DMS114 treated with DMSO at 0.1 percent for 48 hours (cell line): ENCODE data around the gene WEE1.
"Not testable (repeated sequence)": the region's sequence is repeated elsewhere in the genome, so short reads cannot be mapped to it uniquely, and the experiment has no call there.

Source experiments
- DNase-seq: peaks from one replicate; lab custom pipeline; 2025; ENCODE audit not compliant: unreplicated experiment; lab: John Stamatoyannopoulos, UW

WEE1 gene

DNA sequence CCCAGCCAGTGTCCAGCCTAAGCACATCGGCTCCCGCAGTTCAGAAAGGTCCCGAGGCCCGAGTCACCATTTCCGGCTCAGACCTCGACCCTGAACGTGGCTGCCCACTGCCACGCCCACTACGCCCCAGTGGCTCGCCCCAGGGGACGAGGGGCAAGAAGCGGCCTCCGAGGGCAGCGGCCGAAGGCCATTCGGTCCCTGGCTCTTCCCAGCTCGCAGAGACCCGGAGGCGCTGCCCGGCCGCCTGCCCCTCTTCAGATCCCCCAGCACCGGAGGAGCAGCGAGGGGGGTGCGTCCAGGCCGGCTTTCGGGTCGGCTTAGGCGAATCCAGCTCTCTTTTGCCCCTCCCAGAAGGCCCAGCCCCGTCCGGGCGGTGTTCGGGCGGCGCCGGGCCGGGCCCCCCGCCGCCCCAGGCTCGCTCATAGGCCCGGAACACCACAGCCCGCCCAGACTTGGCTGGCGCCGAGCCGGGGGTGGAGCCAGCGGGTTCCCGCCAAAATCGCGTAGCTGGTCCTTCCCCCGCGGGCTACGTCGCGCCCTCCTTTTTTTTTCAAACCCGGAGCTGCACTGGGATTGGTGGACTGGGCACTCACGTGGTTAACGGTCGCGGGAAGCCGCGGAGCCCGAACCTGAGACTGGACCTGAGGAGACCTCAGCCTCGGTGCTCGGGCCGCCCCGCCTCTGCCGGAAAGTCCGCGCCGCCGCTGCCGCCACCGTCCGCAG lies at the start of gene WEE1:
Gene WEE1 (plus strand): TSS at position 619 of the 723 bp plus-strand sequence. CDS start 264 bp downstream, outside the sequence.
- peak; percentile 82 for DNase-seq

DNA sequence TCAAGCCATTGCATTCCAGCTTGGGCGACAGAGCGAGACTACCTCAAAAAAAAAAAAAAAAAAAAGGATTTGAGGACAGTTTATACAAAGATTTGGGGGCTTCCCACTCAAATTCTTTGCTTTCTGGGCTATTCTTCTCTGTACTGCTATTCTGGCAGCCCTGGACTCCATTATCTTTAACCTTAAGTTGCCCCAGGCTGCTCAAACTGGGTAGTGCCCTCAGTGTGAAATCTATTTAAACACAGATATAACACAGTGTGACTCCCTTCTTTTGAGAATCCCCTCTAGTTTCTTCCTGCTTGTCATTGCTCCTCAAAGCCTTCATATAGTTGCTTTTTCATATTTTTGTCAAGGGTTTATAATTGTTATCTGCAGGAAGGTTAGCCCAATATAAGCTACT lies 49.5 kb upstream of the WEE1 start:
- no peak for DNase-seq

DNA sequence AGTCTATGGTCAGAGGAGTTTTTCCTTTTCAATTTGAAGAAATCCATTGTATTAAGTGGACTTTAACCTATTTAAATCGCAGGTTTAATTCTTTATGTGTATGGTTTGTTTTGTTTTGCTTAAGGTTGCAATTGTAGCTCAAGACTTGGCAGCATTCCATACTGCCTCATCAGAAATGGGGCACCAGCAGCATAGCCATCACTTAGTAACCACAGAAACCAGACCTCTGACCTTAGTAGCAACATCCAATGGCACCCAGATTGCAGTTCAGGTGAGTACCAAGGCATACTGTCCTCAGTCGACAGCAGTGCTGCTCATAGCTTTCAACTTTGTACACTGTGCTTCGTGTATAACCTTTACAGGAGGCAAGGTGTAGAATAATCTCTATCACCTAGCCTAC lies 48.4 kb upstream of the WEE1 start:
- no peak for DNase-seq

DNA sequence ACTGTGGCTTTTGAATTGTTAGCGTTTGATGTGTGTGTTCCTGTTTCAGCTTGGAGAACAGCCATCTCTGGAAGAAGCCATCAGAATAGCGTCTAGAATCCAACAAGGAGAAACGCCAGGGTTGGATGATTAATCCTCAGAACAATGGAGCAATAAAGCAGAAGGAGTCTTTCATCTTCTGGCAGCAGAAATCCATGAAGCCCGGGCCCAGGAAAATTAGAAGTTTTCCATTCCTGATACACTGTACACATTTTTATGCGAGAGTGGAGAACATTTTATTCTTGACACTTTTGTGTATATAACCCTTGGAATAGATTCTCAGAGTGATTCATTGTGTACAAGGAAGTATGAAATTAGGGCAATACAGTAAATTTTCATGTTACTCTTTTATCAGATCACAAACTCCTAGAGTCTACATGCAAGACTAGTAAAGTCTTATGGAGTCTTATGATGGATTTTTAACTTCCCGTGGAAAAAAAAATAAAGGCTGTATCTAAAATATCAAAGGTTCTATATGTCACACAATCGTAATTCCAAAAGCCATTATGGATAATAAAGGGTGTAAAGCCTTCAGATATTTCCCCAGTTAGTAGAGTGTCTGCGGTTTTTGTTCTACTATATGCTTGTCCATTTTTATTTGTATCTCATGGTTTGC lies 45.9 kb upstream of the WEE1 start:
- DNase-seq = no peak

DNA sequence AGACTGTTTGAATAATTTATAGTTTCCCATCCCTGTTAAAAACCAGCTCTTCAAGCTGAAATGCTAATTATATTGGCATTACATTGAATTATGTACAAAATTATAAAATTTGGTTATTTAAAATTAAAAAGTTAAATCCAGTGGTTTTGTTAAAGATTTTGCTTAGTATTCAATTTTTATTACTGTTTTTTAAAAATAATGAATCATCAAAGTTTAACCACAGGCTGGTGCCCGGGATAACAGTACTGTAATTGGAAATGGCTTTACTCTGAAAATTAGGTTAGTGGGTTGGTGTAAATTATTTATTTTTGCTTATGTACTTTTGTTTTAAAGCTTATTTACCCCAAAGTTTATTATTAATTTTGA lies 45.4 kb upstream of the WEE1 start:
- no peak for DNase-seq

DNA sequence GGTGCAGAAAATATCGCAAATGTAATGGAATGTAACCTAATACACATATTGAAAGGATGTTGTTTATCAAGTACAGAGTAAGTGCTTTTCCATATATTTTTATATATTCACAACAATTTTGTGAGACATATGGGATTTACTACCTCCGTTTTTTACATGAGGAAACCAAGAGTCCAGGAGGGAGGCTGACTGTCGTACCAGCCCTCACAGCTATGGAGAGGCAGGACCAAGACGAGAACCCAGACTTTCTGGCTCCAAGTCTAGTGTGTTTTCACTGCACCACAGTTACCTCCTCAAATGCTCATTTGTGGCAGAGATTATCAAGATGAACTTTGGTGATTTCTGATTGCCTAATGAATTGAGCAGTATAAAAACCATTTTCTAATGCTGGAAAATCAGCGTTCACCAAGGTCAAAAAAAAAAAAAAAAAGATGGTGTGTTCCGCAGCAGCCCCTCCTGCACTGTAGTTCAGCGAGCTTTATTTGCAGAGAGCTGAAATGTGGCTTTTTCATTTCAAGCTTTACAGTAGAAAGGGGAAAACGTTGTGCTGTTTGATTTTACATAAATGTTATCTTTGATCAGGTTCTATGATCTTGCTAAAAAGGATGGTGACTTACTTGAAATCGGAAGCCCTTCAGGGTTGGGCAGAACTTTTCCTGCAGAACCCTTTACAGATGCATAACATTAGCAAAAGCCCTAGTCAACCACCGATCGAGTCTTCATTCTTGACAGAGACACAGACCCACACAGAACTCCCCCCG lies 44.7 kb upstream of the WEE1 start:
- no peak for DNase-seq

DNA sequence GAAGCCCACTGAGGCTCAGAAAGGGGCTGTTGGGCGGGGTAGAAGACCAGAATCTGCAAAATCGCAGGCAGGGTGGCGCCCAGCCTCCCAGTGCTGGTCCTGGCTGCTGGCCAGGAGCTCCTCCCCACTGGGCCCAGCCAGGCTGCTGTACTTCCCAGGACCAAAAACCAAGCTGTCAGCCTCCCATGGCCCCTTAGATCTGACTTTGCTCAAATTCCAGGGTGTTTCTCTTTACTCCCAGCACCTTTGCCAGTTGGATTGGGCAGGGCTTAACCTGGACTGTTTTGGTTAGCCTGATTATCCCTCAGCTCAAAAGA lies 44.2 kb upstream of the WEE1 start:
- DNase-seq = no peak

DNA sequence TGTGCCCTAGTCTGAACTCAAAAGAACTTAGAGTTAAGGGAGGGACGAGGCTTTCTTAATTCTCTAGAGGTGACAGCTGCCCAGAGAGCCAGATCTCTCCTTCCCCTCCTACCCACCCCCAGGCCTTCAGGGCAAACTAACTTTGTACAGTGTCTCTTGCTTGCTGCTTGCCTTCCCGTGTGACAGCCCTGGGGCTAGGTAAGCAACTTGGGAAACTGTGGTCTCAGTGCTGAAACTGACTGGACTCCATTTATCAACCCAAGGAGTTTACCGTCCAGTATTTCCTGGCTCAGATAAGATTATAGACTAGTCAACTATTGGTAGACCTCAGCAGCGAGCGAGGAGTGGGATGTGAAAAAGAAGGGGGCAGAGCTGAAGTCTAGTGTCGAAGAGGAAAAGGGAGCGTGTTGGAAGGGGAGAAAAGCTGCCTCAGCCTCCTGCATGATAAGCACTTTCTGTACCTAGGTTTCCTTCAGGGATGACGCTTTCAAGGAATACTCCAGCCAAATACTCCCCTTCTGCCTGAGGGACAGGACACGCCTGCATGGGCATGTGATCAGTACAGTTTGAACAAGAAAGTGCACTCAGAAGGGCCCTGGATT lies 43.3 kb upstream of the WEE1 start:
- no peak for DNase-seq

DNA sequence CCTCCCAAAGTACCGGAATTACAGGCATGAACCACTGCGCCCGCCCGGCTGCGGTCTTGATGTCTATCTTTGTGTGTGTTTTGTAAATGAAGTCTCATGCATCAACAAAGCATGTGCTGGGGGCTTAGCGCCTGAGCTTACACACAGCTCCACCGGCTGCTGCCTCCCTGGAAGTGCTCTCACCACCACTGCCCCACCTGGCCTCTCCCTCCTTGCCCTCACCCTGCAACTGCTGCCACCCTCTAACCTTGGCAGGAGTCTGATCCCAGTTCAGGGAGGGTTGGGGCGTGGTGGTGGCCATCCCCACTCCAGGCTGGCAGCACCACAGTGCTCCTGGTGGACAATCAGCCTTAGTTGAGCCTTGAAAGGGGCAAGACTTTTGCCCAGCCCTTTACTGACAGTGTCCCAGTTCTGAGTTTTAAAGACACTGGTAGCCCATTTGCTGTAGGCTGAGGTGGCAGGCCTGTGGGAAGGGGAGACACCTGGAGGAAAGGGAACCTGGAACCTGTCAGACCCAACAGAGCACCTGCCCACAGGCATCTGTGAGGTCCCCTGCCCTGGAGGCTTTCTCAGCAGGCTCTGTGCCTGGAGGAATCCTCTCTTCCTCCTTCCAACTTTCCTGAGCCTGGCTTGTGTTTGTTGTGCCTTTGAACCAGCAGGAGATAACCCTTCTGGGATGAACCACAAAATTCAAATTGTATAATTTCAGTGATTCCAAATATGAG lies 42.4 kb upstream of the WEE1 start:
- DNase-seq = no peak

DNA sequence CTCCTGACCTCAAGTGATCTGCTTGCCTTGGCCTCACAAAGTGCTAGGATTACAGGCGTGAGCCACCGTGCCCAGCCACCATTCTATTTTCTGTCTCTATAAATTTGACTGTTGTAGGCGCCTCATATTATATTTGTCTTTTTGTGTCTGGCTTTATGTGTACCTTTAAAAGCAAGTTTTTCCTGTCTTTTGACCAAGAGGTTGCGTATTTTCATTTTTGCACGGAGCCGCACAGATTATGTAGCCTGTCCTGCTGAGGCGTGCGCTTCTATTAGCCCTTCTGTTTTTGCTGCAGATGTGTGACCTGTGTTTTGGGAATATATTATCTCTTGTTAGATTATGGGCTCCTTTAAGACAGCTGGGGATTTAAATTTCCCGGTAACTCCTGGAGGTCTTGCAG lies 40.4 kb upstream of the WEE1 start:
- DNase-seq = no peak

DNA sequence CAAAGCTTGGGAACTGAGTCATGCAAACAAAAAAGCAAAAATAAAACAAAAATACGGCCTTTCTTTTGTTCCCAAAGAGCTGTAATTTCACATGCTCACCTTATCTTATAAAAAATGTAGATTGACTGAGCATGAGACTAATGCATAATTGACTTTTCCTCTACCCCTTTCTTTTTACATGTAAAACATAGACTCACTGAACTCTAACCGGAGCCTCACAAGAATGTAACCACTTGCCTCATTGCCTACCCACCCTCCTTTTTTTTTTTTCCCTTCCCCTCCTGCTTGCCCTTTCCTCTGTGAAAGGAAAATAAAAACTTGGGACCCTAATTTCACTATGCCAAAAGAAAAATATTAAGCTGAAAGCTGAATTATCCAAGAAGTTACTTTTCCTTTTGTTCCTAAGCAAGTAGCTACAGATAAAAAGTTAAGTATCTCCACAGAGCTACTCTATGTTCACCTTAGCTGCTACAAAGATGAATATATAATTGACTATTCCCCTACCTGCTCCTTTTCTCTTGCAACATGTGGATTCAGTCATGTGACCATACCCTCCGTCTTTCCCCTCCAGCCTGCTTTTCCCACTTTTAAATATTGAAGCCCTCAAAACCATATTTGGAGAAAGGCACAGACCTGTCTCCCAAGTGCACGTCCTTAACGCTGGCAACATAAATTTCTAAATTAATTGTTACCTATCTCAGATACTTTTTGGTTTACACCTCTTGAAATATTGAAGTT lies 39.6 kb upstream of the WEE1 start:
- DNase-seq = no peak

DNA sequence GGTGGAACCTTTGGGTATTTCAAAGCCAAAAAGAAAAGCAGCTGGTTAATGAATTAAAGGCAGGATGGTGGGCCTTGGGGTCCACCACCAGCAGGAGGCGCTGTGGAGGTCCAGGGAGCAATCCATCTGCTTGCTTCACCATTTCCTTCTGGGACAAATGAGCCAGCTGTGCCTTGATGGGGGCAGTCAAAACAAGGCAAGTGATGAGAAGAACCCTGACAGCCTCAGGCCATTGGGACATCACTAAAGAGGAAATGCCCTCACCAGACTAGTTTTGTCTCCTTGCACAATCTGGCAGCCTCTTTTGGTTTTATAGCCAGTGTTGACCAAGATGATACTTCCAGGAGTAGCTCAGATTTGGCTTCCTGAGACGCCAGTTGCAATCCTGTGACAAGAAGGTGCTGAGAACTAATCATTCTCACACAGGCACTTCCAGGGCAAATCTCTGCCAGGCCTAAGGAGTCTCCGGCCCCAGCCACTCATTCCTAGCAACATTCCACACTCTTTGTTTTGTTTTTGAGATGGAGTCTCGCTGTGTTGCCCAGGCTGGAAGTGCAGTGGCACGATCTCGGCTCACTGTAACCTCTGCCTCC lies 38.2 kb upstream of the WEE1 start:
- DNase-seq = no peak

DNA sequence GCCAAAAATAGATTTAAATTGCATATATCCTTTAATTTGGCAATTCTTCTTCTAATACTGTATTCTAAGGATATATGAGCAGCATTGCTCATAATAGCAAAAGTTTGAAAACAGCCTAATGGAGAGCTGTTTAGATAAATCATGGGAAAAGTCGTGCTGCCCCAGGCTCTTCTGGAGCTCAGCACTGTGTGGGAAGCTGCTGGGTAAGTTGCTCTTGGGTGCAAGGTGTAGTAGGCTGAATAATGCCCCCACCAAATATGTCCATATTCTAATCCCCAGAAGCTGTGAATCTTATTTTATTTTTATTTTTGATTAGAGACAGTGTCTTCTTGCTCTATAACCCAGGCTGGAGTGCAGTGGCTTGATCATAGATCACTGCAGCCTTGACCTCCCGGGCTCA lies 34.9 kb upstream of the WEE1 start:
- DNase-seq = no peak

DNA sequence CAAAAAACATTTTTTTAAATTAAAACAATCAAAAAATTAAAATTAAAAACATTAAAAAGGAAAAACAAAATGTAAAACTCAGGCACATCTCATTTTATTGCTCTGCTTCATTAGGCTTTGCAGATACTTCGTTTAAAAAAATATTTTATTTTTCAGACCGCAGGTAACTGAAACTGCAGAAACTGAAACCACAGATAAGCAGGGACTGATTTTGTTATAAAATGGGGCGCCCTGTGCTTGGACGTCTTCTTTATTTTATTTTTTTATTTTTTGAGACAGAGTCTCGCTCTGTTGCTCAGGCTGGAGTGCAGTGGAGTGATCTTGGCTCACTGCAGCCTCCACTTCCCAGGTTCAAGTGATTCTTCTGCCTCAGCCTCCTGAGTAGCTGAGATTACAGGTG lies 24.3 kb upstream of the WEE1 start:
- not testable (repeated sequence) for DNase-seq

DNA sequence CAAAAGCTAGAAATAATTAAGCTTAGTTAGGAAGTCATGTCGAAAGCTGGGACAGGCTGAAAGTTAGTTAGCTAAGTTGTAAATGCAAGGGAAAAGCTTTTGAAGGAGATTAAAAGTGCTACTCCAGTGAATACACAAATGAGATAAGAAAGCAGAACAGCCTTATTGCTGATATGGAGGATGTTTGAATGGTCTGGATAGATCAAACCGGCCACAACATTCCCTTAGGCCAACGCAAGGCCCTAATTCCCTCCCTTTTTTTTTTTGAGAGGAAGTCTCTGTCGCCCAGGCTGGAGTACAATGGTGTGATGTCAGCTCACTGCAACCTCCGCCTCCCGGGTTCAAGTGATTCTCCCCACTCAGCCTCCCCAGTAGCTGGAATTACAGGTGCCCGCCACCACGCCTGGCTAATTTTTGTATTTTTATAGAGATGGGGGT lies 23.3 kb upstream of the WEE1 start:
- no peak for DNase-seq

DNA sequence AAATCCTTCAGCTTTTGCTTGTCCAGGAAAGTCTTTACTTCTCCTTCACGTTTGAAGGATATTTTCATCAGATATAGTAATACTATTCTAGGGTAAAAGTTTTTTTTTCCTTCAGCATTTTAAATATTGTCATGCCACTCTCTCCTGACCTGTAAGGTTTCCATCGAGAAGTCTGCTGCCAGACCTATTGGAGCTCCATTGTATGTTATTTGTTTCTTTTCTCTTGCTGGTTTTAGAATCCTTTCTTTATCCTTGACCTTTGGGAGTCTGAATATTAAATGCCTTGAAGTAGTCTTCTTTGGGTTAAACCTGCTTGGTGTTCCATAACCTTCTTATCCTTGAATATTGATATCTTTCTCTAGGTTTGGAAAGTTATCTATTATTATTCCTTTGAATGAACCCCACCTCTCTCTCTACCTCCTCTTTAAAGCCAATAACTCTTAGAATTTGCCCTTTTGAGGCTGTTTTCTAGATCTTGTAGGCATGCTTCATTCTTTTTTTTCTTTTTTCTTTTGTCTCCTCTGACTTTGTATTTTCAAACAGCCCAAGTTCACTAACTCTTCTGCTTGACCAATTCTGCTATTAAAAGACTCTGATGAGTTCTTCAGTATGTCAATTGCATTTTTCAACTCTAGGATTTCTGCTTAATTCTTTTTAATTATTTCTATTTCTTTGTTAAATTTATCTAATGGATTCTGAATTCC lies 12.0 kb upstream of the WEE1 start:
- DNase-seq = no peak

DNA sequence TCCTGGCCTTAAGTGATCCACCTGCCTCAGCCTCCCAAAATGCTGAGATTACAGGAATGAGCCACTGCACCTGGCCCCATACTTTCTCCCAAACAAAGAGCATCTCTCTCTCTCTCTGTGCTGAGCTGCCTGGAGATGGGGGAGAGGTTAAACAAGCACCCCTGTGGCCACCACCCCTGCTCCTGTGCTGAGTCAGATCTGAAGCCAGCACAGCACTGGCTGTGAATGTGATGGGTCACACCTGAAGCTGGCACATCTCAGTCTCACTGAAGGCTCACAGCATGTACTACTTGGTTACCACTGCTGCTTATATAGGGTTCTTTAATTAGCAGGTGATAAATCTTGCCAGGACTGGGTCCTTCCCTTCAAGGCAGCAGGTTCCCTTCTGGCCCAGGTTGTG lies 10.8 kb upstream of the WEE1 start:
- no peak for DNase-seq

DNA sequence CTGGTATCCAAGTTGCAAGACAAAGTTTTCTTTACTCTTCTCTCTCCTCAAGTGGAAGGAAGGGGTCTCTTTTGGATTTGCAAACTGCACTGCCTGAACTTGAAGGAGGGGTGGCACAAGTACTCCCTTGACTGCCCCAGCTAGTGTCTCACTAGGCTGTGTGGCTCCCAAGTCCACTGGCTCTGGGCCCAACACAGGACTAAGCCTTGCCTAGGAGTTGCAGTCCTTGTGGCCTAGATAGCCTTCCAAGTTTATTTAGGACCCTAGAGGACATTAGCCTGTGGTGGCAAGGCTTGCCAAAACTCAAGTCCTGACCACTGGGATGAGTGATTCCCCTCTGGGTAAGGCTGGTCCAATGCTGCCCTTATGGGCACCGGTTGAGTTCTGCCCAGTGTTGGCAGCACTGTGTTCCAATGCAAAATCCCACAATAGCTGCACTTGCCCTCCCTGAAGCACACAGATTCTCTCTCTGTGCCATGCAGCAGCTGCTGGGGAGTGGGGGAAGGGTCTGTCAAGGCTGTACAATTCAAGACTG lies 10.2 kb upstream of the WEE1 start:
- DNase-seq = no peak

DNA sequence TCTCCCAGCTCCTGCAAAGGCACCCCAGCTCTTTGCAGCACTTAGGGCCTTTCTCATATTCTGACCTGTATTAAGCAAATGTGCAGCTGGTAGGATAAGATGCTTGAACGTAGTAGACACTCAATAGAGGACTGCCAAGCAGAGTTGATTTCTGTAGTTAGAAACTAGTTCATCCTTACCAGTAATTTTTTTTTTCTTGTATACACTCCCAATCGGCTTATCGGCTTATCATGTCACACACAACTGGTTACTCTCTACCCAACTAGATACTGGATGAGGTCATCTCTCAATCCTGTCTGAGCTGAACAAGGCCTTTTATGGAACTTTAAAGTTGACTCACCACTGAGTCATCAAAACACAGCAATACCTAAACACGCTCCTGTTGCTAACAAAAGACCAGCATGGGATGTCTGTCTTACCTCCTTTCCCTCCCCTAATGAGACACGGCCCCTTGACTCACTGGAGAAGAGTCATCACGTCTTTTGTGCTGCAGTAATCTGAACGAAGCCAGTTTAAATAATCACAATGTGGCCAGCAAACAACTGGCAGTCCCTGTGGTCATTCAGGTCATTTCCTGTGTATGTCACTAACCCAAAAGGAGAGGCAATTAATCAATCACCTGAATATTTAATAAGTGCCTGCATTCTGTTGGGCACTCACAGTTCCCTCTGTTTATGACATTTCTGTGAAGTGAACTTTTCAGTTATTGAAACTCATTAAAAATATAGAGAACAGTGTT lies 7.5 kb upstream of the WEE1 start:
- DNase-seq = no peak
